ENCODE results near the gene ITPKC. TPM values are rescaled to one million over a fixed set of nuclear protein-coding genes. Genes with fewer than 3 reads are reported as not detected.

ITPKC gene
- total RNA-seq, 4 donors from 2014 or later, result 14.7 to 56.1 (median 33.8) TPM

GRCh38 chr19:40733149-40733548 lies 16.2 kb downstream of the ITPKC start:
- intact Hi-C loops (cut with DNase I; ENCODE audit: low total_unique reads) (no loop called here), in situ Hi-C loops (cut with MboI; ENCODE audit: low pct_ligation_motif_present in 1 of 4, low pct_unique_long_range_greater_than_20kb in 1 of 4, low sequenced_read_pairs in 3 of 4) (no loop called here)
- H3K36me3 ChIP-seq, result peaks cover 0 to 72% (median 30%) of the 10 kb centered on the region in 4 donors
- H3K4me1 ChIP-seq, result peaks cover 0 to 18% (median 5%) of the 10 kb centered on the region in 4 donors
- DNase-seq, result no peak
- H3K27me3 ChIP-seq, result no peaks in the 10 kb centered on the region
- no peaks in the 10 kb centered on the region for H3K9me3 ChIP-seq
- H3K4me3 ChIP-seq, result no peak overlapping the region
- TF ChIP-seq CTCF (IDR thresholded peaks at IDR 0.05) (no peak), POLR2A (IDR thresholded peaks at IDR 0.05) (no peak), POLR2AphosphoS5 (IDR thresholded peaks at IDR 0.05) (no peak), EP300 (IDR thresholded peaks at IDR 0.05; ENCODE audit: low read depth) (no peak)
- WGBS, 2 donors (ENCODE audit: low coverage in 1 of 2), result 92% methylated on average over 13 of the region's 13 CpGs; no CpG with 5 or more reads in 1 of the 2 donors
- no peak overlapping the region for H3K27ac ChIP-seq

- H3K4me1 ChIP-seq, result peaks cover 0 to 18% (median 5%) of the 10 kb centered on the region in 4 donors
- no peaks in the 10 kb centered on the region for H3K27me3 ChIP-seq
- DNase-seq, result peak; percentile 45
- in situ Hi-C loops (cut with MboI; ENCODE audit: low pct_ligation_motif_present in 1 of 4, low pct_unique_long_range_greater_than_20kb in 1 of 4, low sequenced_read_pairs in 3 of 4) (no loop called here), intact Hi-C loops (cut with DNase I; ENCODE audit: low total_unique reads) (no loop called here)
- TF ChIP-seq CTCF (IDR thresholded peaks at IDR 0.05) (no peak), POLR2A (IDR thresholded peaks at IDR 0.05) (no peak), POLR2AphosphoS5 (IDR thresholded peaks at IDR 0.05) (peak in 1 of 3 donors; percentile 51), EP300 (IDR thresholded peaks at IDR 0.05; ENCODE audit: low read depth) (no peak)
- H3K4me3 ChIP-seq, result no peak overlapping the region
- H3K36me3 ChIP-seq, result peaks cover 0 to 57% (median 25%) of the 10 kb centered on the region in 4 donors
- WGBS, 2 donors (ENCODE audit: low coverage in 1 of 2), result 80 to 85% methylated on average over 7 to 11 of the region's 11 CpGs
- H3K9me3 ChIP-seq, result no peaks in the 10 kb centered on the region
- peak overlapping the region; percentile 46 to 78 (median 72) for H3K27ac ChIP-seq
These were observed 18.3 kb downstream of the ITPKC start for GRCh38 chr19:40735013-40735771.

- Histone ChIP-seq H3K36me3 (peaks cover 0 to 42% (median 21%) of the 10 kb centered on the region in 4 donors), H3K4me3 (no peak overlapping the region), H3K4me1 (peaks cover 0 to 18% (median 5%) of the 10 kb centered on the region in 4 donors), H3K27ac (peak overlapping the region; percentile 46 to 78 (median 72)), H3K27me3 (no peaks in the 10 kb centered on the region), H3K9me3 (no peaks in the 10 kb centered on the region)
- intact Hi-C loops (cut with DNase I; ENCODE audit: low total_unique reads), result no loop called here
- no peak for TF ChIP-seq POLR2A (IDR thresholded peaks at IDR 0.05)
- TF ChIP-seq EP300 (IDR thresholded peaks at IDR 0.05; ENCODE audit: low read depth), result no peak
- TF ChIP-seq POLR2AphosphoS5 (IDR thresholded peaks at IDR 0.05), result no peak
- TF ChIP-seq CTCF (IDR thresholded peaks at IDR 0.05), result no peak
- in situ Hi-C loops (cut with MboI; ENCODE audit: low pct_ligation_motif_present in 1 of 4, low pct_unique_long_range_greater_than_20kb in 1 of 4, low sequenced_read_pairs in 3 of 4), result no loop called here
- no peak for DNase-seq
- WGBS, 2 donors (ENCODE audit: low coverage in 1 of 2), result 96% methylated on average over 9 of the region's 9 CpGs; no CpG with 5 or more reads in 1 of the 2 donors
These were observed 19.7 kb downstream of the ITPKC start for GRCh38 chr19:40736661-40737060.

- WGBS, 2 donors (ENCODE audit: low coverage in 1 of 2), result 84% methylated on average over 9 of the region's 9 CpGs; no CpG with 5 or more reads in 1 of the 2 donors
- peak overlapping the region in 2 of 4 donors; percentile 74 to 78 for H3K27ac ChIP-seq
- in situ Hi-C loops (cut with MboI; ENCODE audit: low pct_ligation_motif_present in 1 of 4, low pct_unique_long_range_greater_than_20kb in 1 of 4, low sequenced_read_pairs in 3 of 4), result no loop called here
- peaks cover 0 to 18% (median 5%) of the 10 kb centered on the region in 4 donors for H3K4me1 ChIP-seq
- H3K4me3 ChIP-seq, result no peak overlapping the region
- TF ChIP-seq EP300 (IDR thresholded peaks at IDR 0.05; ENCODE audit: low read depth) (no peak), CTCF (IDR thresholded peaks at IDR 0.05) (no peak), POLR2AphosphoS5 (IDR thresholded peaks at IDR 0.05) (no peak), POLR2A (IDR thresholded peaks at IDR 0.05) (no peak)
- peaks cover 0 to 42% (median 19%) of the 10 kb centered on the region in 4 donors for H3K36me3 ChIP-seq
- no peaks in the 10 kb centered on the region for H3K27me3 ChIP-seq
- no peaks in the 10 kb centered on the region for H3K9me3 ChIP-seq
- DNase-seq, result no peak
- intact Hi-C loops (cut with DNase I; ENCODE audit: low total_unique reads), result no loop called here
These were observed 20.3 kb downstream of the ITPKC start for GRCh38 chr19:40737102-40737644.
